LHCN-M2 (cell line): Measurements from ENCODE around the gene SORBS2. TPM values are rescaled to one million over a fixed set of nuclear protein-coding genes. Genes with fewer than 3 reads are reported as not detected.

Experiments
- DNase-seq: peaks from one replicate; pipeline ENCODE4 v3.0.0-alpha.2; 2012; ENCODE audit warnings: low read depth
- total RNA-seq: library from RNA; depleted of rRNA; stranded (reverse); fragments of >200 nt; gene quantifications from 2 replicates; pipeline ENCODE4 v1.2.3, GENCODE V29; 2014

The SORBS2 gene
- total RNA-seq, 1 experiment from 2014 or later: 1.5 TPM

DNA sequence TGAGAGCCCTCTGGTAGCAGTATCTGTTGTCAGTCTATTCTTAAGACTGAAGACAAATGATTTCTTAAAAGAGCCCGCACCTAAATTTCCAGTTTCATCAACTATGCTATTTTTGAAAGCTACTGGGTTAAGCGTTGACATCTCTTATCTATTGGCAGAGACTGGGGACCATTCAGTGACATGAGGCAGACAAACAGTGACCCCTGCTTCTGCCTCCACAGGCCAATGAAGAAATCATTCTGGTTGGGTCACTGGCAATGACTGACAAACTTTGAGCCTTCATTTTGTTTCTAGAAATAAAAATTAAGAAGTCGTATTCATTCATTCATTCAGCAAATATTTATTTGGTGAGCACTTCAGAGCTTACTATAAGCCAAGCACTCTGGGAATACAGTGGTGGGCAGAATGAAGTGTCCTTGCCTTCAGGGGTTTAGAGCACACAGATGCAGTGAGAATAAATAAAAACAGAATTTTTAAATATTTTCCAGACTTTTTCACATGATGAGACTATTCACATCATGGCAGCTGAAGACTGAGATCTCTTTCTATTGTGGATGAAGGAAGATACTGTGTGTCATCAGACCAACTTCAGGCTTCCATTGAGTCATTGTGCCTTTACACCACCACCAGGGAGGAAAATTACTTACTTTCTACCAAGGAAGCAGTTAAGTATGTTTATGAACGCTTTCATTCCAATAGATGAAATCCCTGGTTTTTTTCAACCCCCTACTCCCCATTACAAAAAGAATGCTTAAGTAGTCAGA lies 36.0 kb downstream of the SORBS2 start:
- peak; percentile 29 for DNase-seq

DNA sequence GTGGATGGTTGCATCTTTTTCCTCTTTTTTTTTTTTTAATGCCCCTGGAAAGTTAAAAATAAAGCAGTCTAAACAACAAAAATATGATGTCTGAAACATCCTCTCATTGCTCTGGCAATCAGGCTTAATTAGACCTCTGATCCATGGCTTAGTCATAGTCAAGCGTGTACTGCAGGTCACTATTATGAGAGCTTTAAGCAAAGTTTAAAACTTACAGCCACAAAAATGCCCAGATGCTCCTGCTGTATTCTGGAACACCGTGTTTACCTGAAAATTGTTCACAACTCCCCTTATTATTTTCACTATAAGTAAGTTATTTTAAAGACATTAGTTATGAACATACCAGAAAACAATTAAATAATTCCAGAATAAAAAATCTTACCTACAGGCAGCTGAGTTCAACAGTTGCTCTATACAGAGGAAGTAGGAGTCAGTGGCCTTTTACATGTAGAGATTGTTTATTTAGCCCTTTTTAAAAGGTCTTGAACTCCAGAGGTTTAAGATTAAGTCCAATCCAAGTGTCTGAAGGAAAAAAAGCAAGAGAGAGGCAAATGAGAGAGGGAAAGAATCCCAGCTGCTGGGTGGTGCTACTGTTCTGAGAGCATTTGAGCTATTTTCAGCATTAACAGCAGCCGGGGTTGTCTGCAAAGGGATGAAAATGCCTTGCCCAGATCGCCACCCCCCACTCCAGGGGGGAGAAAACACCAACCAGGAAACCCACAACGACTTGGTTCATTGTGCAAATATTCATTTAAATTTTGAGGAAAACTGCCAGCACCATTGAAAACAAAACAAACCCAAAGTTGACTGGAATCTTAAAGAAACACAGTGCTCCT lies 36.9 kb downstream of the SORBS2 start:
- peak; percentile 89 for DNase-seq

DNA sequence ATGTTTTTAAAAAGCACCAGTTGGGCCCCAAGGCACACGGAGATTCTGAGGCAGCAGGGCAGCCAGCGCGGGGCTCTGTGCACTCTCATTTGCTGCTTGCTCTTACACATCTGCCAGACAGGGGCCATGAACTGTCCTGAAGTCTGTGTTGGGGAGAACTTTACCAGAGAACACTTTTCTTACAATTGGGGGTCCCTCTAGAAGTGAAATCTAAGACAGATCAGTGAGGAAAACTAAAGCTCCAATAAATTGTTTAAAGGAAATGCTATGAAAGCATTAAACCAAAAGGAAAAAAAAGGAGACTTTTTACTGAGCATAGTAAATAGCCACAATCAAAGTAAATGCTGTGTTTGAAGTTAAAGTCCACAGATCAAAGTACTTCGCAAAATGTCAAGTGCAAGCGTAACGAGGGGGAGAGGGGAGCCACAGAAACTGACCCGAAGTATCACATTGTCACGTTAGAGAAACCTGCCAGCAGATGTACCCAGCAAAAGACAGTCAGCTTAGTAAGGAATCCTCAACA lies 37.8 kb downstream of the SORBS2 start:
- DNase-seq: peak; percentile 8

DNA sequence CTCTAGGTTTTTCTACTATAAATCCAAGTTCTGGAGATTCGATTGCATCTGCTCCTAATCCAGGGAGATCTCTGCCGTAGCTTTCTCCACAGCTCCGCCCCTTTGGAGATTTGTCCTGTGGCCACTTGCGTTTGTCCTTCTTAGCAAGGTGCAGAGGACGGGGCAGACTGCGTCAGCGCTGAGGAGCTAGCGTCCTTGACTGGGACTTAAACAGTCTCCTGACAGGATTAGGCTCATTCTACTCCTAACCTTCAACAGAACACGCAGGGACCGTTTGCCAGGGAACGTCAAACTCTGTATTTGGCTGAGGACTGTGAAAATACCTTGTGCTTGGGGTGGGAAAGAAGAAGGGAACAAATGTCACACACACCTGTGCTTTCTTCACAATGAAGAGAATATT lies 38.6 kb downstream of the SORBS2 start:
- DNase-seq: no peak

DNA sequence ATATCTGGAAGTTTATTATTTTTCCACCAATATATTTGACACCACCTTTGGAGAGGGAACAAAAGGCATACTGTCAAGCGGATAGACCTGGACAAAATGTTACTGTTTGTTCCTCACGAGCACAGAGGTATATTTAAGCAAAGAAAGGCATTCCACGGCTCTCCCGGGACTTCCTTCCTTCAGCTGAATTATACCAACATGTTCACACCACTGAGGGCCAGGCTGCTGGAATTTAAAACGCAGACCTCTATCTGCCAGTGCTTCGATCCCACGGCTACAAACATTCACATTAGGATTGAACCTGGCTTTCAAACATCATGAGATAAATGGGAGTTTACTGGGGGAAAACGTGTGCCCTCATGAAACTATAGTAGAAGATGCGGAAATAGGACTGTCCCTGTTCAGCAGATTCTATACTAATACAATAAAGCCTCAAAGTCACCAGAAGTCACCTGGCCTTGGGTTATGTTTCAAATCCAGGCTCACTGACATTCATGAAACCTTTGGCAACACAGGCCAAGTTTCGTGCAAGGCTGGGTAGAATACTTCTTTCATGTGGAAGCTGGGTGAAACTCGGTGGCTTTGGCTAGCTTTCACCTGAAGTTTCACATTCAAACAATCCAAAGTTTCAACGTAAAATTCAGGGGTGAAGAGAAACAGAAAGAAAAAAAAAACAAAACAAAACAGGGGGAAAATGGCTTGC lies 39.5 kb downstream of the SORBS2 start:
- no peak for DNase-seq

DNA sequence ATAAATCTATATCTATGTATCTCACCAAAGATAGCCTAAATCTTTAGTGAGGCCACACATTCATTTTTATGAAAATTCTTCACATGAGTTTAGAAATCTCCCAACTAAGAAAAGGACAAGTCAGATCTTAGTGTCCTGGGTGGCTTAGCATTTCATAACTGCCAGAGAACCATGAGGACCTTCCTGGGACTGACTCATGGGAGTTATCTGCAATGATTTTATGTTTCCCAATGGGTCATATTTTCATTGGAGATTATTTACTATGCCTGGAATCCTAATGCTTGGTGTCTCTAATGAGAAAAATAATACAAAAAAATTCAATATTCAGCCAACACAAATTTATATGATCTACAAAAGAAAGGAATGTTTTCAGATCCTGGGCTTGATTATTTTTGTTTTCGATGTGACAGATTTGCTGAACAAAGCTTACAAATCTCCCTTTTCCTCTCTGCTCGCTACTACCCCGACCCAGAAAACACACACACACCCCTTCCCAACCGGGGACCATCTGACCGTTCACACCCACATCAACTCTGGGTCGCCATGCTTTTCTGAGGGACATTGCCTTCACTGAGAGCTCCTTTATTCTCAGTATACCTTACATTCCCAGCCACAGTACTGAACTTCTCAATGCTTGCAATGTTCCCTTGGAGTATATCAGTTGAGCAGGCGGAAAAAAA lies 40.1 kb downstream of the SORBS2 start:
- peak; percentile 11 for DNase-seq

DNA sequence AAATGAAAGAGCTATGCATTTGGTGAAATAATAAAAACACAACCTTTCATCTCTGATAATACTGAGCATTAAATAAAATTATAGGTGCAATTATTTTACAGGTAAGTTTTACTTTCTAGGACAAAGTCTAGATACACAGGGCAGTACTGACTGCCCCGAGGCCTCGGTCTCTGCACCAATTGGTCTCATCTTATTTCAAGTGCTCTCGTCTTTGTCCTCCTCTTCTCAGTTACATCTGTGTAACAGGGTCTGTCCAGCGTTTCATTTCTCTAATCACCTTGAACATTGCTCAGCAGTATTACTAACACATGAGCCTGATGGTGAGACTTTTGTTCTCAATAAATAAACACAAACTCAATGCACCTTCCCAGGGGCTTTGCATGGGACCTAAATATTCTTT lies 44.5 kb downstream of the SORBS2 start:
- DNase-seq: no peak

DNA sequence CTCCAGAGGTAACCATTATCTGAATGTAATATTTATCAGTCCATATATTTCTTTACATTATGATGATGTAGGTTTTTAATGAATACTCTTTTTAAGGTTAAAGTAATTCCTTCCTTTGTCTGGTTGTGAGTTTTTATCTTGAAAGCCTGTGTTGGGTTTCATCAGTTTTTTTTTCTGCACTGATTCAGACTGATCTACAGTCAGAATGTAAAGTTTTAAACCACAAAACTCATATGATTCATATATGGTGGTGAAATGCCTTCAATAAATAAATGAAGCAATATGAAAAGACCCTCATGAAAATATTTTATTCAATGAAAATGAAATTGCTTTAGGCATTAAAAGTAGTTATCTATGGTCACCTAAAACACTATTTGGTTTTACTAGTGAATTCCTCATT lies 47.1 kb downstream of the SORBS2 start:
- DNase-seq: no peak

DNA sequence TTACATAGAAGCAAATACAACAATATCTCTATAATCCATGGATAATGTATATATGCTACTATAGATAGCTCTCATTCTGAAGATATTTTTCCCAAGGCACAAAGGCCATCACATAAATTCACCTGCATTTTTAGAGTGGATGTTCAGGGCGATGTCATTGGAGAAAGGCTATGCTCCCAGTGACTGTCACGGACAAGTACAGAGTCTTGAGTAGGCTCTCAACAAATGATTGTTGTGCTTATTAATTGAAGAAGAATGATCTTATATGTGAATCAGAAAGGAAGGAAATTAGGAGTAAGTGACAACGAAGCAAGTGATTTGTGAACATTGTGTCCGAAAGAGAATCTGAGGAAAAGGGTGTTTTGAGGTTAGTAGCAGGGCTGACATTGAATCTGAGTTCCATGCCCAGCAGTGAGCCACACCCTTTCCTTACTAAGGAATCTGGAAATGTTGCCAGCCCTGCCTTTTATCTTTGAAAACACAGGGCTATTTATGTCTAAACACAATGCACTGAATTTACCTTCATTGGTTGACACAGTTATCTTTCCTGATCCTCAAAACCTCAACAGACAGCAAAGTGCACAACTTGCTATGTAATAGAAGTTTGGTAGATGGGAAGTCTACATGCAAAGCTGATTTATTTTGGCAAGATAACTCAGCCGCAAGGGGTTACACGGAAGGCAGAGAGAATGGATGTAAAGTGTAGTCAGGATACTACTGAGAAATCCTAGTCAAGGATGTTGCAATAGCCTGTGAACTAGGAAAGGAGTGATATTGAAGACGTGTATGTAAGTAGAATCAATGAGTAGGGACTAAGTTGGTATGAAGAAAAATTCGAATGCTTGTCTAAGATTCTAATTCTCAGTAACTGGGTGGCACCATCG lies 50.4 kb downstream of the SORBS2 start:
- no peak for DNase-seq

DNA sequence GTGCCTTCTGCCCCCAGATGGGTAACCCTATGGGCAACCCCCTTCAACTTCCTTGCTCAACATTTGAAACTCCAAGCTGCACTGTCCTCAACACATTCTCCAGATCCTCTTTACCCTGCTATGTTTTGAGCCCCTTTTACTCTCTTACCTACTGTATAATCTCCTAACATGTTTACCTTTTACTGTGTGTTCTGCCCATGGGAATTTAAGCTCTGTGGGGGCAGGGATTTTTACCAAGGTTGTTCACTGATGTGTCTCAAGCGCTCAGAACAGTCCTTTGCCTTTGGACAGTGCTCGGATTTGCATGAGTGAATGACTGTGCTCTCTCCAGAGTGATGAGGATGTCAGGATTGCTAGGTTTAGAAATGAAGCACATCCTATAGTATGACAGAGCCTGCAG lies 53.2 kb downstream of the SORBS2 start:
- DNase-seq: no peak

DNA sequence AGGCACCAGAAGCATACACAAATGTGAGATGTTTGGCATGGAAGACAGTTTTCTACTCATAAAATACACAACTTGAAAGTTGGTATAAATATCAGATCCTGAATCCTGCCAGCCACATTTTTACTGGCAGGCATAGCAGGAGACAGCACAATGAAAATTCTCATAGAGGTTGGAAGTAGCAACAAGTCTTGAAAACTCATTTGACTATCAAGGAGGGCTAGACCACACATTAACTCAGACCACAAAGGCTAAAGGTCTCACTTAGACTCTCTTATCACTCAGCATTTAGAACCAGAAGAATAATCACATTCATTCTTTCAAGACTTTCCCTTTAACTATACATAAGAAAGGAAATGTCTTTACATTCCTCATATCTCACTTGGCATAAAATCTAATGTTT lies 56.5 kb downstream of the SORBS2 start:
- no peak for DNase-seq

DNA sequence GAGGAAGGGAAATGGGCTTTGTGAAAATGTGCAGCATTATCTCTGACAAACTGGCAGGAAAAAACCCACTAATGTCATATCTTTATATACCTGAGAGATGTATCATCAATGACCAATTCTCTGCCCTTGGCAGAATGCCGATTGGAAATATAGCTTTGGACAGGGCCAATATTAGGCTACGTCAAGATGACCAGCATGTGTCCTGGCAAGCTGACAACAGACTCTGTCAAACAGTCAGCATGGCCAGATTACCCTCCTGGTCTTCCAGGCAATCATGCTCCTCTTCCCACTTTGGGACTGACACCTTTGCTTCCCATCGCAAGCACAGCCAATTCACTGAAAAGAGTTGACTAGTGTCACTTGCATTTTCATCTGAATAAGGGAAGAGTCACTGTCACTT lies 57.0 kb downstream of the SORBS2 start:
- DNase-seq: no peak

DNA sequence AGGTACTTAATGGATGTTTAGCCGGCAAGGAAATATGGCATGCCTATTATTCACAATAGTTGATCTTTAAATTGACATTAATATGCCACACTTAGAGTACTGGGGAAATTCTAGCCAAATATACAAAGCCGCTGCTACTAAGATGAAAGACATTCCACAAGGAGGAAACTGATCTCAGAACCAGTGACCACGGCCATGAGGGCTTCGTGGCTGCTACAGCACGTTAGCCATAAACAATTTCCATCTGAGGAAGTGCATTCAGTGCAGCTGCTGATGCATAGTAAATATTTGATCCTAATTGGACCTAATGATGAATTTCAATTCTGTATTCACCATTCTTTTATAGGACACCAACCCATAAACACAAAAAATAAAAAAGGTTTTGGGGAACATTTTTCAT lies 59.1 kb downstream of the SORBS2 start:
- no peak for DNase-seq

DNA sequence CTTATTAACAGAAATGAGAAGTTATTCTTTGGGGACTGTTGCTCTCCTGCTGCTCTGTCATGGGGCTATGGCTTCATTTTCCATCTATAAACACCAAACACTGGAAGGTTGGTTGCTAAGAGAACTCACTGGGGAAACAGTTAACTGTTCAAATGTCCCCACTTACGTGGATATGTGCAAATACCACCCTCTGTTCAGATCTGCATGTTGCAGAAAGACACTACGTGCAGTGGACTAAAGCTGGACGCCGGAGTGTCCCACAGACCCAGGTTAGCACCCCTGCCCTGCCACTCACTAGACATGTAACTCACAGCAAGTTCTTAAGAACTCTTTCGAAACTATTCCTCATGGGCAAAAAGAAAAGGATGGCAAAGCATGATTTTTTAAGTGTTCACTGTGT lies 62.1 kb downstream of the SORBS2 start:
- no peak for DNase-seq

DNA sequence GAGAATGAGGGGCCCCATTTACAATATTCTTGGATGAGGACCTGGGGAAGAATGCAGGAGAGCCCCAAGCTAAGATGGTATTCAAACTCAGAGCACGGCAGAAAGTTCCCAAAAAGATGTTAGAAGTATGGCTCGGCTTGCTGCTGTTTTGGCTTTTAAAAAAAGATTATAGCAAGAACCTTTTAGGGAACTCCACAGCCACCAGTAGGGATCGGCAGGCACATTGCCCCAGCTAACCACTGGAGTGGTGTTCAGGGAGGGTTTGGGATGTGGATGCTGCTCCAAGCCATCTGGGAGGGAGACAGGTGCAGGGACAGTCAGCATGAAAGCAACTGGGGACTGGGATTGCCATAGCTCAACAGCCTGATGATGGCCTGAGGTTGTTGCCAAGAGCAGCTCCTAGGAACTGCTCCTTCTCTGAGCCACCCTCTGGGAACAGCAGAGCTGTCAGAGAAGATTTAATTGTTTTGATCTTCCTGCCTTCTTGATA lies 63.0 kb downstream of the SORBS2 start:
- DNase-seq: no peak

DNA sequence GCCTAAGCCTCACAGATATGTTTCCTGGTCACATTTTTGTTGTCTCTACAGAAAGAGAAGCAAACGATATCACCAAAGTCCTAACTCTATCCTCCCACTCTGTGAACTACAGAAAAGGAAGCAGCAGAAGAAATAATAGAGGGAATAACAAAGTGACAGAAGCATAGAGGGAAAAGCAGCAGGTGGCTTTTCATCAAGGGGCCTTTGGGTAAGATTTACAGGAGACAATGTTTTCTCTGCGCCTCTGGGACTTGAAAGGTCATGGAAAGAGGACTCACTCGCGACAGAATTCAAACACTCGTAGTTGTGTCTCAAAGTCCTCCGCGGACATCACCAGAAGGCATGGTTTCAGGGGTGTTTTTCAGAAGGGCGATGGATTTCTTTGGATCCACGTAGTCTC lies 66.1 kb downstream of the SORBS2 start:
- no peak for DNase-seq

DNA sequence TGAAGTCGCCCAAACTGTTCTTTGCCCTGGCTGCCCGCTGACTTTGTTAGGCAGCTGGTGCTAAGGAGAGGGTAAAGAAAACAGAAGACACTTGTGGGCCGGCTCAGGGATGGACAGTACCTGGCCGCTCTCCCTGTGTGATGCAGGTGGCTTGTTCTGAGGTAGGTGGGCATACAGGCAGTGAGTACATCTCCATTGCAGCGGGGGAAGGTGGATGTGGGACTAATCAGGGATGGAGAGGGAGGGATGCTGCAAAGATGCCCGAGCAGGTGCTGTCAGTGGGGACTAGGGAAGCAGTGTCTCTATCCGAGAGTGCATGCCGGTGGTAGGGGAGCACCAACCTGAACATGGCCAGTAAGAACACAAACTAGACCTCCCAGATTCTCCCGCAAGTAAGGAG lies 67.0 kb downstream of the SORBS2 start:
- no peak for DNase-seq

DNA sequence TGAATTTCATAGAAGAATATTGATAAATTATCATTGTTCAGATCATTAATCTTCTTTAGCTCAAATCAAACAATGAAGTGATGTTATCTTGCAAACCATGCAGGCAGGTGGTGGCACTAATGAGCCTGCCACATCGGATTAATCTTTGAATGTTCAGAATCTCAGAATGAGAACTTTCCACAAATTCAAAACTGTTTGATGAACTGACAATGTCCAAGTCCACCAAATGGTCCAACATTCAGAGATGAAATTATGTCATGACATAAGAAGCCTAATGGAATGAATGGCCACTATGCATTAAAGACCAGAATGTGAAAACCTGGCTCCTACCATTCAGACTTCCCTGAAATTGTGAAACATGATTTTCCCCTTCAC lies 67.5 kb downstream of the SORBS2 start:
- no peak for DNase-seq

DNA sequence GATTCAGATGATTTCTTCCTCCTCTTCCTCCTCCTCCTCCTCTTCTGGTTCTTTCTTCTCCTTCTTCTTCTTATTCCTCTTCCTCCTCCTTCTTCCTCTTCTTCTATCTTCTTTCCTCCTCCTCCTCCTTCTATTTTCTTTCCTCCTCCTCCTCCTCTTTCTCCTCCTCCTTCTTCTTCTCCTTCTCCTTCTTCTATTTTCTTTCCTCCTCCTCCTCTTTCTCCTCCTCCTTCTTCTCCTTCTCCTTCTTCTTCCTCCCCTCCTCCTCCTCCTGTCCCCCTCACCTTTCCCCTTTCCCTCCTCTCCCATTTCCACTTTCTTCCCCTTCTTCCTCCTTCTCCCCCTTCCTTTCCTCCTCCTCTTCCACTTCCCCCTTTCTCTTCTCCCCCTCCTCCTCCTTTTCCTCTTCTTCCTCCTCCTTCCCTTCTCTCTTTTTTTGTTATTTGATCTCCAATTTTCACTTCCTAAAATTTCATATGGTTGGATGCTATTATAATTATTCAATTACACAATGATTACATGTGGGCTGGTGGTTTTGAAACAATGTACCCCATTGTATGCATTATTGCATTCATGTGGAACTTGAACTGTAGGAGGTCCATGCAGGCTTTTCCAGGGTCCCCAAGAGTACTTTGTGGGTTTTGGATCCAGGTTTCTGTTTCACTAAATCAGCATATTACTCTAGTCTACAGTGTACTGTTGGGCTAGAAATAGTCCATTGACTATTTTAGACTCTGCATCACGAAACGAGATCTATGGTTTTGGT lies 68.1 kb downstream of the SORBS2 start:
- no peak for DNase-seq

DNA sequence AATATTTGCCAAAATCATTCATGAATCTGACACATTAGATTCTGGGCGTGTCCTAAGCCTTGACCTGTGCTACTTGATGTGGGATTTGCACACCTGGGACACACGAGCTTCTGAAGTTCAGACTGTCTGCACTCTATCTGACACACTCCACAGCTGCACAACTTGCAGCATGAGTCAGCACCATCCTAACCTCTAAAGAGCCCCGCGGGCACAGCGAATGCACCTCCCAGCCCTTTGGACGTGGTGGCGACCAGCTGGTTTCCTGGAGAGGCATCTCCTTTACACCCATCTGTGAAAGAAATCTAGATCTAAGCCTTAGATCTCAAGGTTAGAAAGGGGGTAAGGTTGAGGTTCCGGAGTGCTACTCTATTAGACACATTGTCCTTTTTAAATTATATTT lies 69.2 kb downstream of the SORBS2 start:
- DNase-seq: peak; percentile 73
